Left hindlimb (tissue), 1 donor: Measurements from ENCODE around the gene MAP2.

ENCODE experiments used
- DNase-seq: peaks from one replicate; pipeline ENCODE4 v3.0.0-alpha.2; 2018

MAP2 gene

GRCh38 chr2:209534228-209534627 is 110.4 kb downstream of the MAP2 start:
- DNase-seq: no peak

- no peak for DNase-seq
Observed at GRCh38 chr2:209536363-209536762, 112.5 kb downstream of the MAP2 start.

- DNase-seq: no peak
Observed at GRCh38 chr2:209547726-209548125, 123.9 kb downstream of the MAP2 start.

- no peak for DNase-seq
Observed at GRCh38 chr2:209549589-209549988, 125.7 kb downstream of the MAP2 start.

- no peak for DNase-seq
Observed at GRCh38 chr2:209553913-209554312, 130.1 kb downstream of the MAP2 start.

- DNase-seq: no peak
Observed at GRCh38 chr2:209556354-209556961, 132.6 kb downstream of the MAP2 start.

- DNase-seq: no peak
Observed at GRCh38 chr2:209560911-209561310, 137.1 kb downstream of the MAP2 start.

GRCh38 chr2:209563453-209563852 is 139.6 kb downstream of the MAP2 start:
- no peak for DNase-seq

GRCh38 chr2:209564816-209565215 is 141.0 kb downstream of the MAP2 start:
- DNase-seq: no peak

GRCh38 chr2:209565896-209566582 is 142.2 kb downstream of the MAP2 start:
- no peak for DNase-seq

GRCh38 chr2:209570194-209570593 is 146.3 kb downstream of the MAP2 start:
- no peak for DNase-seq

- DNase-seq: no peak
Observed at GRCh38 chr2:209574515-209574914, 150.7 kb downstream of the MAP2 start.

GRCh38 chr2:209577376-209578357 is 153.8 kb downstream of the MAP2 start:
- DNase-seq: no peak

- DNase-seq: no peak
Observed at GRCh38 chr2:209578394-209579001, 154.7 kb downstream of the MAP2 start.

- peak; percentile 46 for DNase-seq
Observed at GRCh38 chr2:209579230-209579749, 155.4 kb downstream of the MAP2 start.

- DNase-seq: no peak
Observed at GRCh38 chr2:209581040-209581439, 157.2 kb downstream of the MAP2 start.

- DNase-seq: no peak
Observed at GRCh38 chr2:209582281-209582680, 158.4 kb downstream of the MAP2 start.

GRCh38 chr2:209584472-209584871 is 160.6 kb downstream of the MAP2 start:
- no peak for DNase-seq

- no peak for DNase-seq
Observed at GRCh38 chr2:209584915-209585314, 161.1 kb downstream of the MAP2 start.

GRCh38 chr2:209591021-209591420 is 167.2 kb downstream of the MAP2 start:
- no peak for DNase-seq

- no peak for DNase-seq
Observed at GRCh38 chr2:209592106-209592505, 168.3 kb downstream of the MAP2 start.

- no peak for DNase-seq
Observed at GRCh38 chr2:209593930-209594329, 170.1 kb downstream of the MAP2 start.

- DNase-seq: no peak
Observed at GRCh38 chr2:209596262-209596661, 172.4 kb downstream of the MAP2 start.
